Kidney glomerular epithelial cell (primary cell): ENCODE measurements around the gene GNG11.

Experiments used
- DNase-seq: peaks from one replicate; lab custom pipeline; 2025; lab: John Stamatoyannopoulos, UW

Gene GNG11

DNA sequence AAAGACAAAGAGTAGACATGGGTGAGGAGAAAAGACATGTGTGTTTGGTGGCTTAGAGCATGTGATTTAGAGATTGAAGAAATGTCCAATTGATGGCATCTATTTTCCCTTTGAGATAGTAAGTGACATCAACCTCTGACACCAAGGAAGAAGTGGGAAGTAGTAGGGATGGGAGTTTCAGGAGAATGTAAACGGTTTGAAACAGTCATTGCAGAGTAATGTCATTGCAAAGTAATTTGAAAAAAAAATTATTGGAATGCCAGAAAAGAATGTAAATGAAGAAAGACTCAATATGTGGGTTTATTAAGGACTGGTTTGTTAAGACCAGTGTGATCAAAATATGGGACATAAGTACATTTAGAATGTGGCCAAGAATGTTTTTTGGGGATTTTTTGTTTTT is 26.6 kb downstream of the GNG11 start:
- DNase-seq: no peak

DNA sequence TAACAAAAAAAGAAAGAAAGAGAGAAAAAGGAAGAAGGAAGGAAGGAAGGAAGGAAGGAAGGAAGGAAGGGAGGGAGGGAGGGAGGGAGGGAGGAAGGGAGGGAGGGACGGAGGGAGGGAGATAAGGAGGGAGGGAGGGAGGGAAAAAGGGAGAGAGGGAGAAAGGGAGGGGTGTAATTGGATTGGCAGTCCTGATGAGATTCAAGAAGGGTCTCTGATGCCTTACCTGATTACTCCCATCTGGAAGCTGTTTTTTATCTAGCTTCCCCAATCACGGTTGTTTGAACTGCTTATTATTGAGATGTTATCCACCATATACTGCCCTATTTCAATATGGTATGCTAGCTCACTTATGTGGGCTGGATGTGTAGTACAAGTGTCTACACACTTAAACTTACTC is 27.3 kb downstream of the GNG11 start:
- no peak for DNase-seq

DNA sequence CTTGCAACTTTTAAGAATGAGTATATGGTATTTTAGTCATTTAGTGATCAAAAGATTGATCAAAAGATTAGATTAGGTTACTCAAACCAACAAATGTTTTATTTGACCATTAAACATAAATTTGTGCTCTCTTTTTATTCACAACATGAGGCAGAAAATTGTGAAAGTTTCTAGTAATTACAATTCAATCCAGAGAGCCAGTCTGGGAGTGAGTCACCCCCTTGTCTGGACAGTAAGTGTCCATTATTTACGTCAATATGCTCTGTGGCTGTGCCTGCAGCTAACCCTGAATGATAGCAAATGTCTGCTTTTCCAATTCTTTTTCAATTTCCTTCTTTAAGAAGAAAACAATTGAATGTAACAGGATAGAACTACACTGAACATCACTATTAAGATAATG is 27.9 kb downstream of the GNG11 start:
- peak; percentile 16 for DNase-seq

DNA sequence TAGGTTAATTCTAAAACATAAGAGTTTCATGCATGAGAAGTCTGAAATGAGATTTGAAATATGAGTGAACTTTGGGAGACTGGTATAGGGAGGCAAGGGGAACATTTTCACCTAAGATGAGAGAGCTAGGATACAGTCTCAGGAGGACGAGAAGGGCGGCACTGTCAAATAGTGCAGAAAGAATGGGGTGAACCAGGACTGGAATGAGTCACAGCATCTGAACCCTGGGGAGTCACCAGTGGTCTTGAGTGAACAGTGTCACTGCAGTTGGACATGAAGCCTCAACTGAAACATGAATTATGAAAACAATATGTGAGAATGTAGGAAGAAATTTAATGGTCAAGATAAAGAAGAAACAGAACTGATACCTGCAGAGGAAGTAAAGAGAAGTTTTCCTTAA is 33.8 kb downstream of the GNG11 start:
- DNase-seq: no peak

DNA sequence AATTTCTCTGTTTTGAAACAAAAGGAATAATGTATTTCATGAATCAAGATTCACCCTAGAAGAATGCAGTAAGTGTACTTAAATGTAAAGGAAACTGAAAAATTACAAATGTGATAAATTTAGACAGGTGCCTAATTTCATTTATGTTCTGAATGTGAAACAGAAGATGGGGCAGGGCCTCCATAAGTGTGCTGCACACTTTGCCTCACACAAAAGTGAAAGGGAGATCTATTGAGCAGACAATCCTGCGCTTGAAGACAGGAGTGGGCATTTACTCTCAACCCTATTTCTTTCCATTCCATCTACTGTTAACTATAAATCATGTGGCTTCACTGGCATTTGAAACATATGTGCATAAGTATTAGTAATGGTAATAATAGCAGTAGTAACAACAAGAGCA is 36.2 kb downstream of the GNG11 start:
- no peak for DNase-seq

DNA sequence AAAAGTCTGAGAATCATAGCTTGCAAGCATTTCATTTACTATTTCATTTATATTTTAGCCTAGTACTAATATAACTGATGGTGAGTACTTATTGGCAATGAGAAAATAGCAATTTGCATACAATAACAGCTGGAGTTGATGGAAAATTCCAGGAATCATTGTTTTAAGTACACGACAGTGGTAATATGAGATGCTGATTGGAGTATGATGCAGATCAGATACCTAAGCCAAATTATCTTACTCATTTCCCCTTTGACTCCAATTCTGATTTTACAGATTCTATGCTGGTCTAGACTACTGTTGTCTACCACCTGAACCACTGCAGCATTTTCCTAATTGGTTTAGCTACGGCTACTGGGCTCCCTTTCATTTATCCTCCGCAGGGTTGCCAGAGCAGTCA is 36.7 kb downstream of the GNG11 start:
- no peak for DNase-seq

DNA sequence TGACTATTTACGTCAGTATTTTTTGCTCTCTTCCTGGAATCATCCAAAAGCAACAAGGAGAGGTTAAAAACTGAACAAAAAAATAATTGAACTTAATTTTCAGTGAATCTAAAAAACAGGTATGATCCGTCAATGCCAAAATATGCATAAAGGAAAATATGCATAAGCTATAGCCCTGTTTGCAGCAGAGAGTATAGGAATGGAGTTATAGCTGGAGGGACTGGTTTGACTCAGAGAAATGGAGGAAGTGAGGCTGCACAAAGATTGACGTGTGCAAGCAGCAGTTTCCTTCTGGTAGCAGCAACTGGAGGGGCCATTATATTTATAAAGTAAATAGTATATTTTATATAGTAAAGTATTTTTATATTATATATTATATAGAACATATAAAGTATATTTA is 37.1 kb downstream of the GNG11 start:
- no peak for DNase-seq

DNA sequence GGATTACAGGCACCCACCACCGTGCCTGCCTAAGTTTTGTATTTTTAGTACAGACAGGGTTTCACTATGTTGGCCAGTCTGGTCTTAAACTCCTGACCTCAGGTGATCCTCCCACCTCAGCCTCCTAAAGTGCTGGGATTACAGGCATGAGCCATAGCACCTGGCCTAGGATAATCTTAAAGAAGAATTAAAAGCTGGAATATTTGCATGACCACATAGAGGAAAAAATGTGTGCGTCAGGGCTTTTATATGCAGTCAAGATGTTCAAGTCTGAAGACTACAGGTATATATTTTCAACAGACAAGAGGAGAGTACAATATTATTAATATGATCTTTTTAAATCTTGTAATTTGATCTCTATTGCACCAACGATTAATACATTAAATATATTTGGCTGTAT is 39.5 kb downstream of the GNG11 start:
- no peak for DNase-seq

DNA sequence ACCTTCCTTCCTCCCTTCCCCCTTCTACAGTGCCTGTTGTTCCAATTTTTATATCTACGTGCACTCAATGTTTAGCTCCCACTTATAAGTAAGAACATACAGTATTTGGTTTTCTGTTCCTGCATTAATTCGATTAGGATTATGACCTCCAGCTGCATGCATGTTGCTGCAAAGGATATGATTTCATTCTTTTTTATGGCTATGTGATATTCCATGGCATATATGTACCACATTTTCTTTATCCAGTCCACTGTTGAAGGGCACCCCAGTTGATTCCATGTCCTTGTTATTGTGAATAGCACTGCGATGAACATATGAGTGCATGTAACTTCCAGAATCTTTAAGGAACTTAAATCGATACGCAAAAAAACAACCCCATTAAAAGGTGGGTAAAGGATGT is 42.7 kb downstream of the GNG11 start:
- no peak for DNase-seq

DNA sequence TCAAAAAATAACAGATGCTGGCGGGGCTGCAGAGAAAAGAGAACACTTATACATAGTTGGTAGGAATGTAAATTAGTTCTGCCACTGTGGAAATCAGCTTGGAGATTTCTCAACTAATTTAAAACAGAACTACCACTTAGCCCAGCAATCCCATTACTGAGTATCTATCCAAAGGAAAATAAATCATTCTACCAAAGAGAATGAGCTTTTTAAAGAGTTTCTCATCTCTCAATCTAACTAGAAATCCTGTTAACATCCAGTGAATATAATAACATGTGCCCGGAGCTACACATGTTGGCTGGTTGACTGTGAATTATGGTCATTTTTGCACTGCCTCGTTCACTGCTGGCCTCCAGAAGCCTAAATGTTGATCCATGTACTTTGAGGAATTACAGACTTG is 43.3 kb downstream of the GNG11 start:
- DNase-seq: no peak

DNA sequence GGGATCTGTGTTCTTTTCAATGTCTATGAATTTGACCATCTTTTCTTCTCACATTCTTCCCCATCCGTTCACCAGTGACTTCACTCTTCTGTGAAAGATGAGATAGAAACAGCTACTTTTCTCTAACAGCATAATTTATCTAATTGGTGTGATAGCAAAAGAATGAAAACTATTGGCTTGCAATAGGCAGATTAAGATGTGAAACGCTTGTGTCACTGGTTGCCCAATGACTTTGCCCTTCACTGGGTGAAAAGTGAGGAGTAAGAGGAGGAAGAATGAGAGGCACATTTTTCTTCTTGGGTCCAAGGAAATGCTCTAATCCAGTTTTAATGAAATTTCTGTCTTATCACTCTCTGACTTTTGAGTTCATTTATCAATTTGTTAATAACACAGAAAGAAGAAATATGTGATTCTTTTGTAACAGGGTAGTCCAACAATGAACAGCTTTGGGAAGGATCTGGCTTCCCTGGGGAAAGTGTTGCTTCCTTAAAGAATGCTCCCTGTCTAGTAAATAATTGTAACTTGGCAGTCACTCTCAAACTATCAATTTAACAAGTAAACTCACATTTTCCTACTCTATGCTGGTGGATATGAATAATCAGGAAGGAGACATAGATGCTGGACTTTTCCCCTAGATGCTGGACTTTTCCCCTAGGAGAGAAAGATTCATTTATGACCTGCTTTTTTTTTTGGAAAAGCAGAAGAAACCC is 47.5 kb downstream of the GNG11 start:
- no peak for DNase-seq

DNA sequence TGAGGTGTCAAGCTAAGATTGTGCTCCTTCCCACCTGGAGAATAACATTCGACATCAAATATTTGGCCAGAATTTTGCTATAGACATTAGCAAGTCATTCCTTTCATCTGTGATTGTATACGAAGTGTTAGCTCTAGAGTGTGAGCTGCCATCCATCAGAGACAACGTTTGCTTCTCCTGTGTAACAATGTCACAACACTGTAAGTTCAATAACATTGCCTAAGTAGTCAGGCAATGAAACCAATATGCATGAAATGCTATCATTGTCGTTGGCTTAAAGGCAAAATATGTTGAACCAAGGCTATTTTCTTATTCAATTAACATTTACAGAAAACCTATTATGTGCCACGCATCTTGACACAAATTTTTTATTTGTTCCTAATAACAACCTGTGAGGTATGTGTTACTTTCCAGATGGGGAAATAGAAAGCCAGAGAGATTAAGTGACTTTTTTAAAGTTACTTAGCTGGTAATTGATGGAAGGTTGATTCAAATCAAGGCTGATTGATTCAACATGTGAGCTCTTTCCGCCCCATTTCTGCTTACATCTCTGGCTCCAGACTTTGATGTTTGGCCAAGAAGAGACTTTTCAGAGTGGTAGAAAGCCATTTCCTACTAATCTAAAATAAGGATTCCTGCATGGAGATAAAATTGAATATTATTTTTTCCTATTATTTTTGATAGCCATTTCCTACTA is 50.6 kb downstream of the GNG11 start:
- no peak for DNase-seq

DNA sequence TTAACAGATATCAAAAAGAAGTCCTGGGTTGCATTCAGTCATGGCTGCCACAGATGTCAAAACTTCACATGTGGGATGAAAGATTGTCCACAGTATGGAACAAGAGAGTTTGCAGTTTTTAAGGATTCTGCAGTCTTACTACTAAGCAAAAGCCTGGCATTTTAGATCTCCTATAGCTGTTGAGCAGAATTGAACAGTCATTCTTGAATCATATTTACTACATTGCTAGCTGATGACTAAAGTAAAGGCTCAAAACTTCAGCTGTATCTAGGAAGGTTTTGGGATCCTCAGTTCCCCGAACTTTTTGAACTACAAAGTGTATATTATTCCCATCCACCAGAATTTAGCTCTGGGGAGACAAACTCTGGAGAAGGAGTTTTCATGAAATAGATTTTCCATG is 51.6 kb downstream of the GNG11 start:
- no peak for DNase-seq

DNA sequence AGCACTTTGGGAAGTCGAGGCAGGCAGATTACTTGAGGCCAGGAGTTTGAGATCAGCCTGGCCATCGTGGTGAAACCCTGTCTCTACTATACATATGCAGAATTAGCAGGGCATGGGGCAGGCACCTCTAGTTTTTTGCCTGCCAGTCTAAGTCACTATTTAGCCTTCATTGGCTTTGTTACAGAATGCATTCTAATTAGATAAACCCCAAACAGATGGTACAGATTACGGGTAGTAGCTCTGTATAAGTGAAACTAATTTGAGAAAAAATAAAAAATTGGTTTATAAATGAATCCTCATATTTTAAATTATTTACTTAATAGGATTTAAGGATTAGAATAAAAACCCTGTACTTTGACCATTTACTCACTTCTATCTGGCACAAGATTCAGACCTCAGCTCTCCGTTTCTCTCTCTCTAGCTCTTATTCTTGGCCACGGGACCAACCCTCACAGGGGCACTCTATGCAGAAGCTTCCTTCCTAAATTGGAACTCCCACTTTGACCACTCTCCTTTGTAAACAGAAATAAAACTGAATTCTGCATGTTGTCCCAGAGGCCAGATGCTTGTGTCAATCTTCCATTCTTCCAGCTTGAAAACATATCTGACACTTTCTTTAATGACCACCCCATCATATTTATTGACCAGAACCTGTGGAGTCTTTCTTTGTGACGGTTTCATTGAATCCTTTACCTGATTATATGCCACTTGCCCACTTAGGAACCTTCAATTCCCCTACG is 55.8 kb downstream of the GNG11 start:
- DNase-seq: no peak
